HG02840 (cell line): Measurements from ENCODE around the gene C1QTNF3.
"Not testable (repeated sequence)": the region's sequence is repeated elsewhere in the genome, so short reads cannot be mapped to it uniquely, and the experiment has no call there.

Experiments used
- ATAC-seq: cut with Tn5 transposase; IDR thresholded peaks from one replicate; pipeline ENCODE4 v1.9.1; 2021; ENCODE audit warnings: mild to moderate bottlenecking, moderate library complexity, moderate number of reproducible peaks; ENCODE audit not compliant: unreplicated experiment, low FRiP score

C1QTNF3 gene

GRCh38 chr5:34043099-34043876, at the start of gene C1QTNF3:
C1QTNF3 (minus strand) TSS chr5:34043213; CDS start chr5:34043125, 88 bp downstream.
- ATAC-seq = no peak

- not testable (repeated sequence) for ATAC-seq
Measured at GRCh38 chr5:34091039-34091438, 48.0 kb upstream of the C1QTNF3 start.

GRCh38 chr5:34089802-34090201, 46.8 kb upstream of the C1QTNF3 start:
- ATAC-seq = not testable (repeated sequence)

- ATAC-seq = not testable (repeated sequence)
Measured at GRCh38 chr5:34087728-34088127, 44.7 kb upstream of the C1QTNF3 start.

- not testable (repeated sequence) for ATAC-seq
Measured at GRCh38 chr5:34083898-34084297, 40.9 kb upstream of the C1QTNF3 start.

- ATAC-seq = not testable (repeated sequence)
Measured at GRCh38 chr5:34079505-34079904, 36.5 kb upstream of the C1QTNF3 start.

- not testable (repeated sequence) for ATAC-seq
Measured at GRCh38 chr5:34077636-34078035, 34.6 kb upstream of the C1QTNF3 start.

- not testable (repeated sequence) for ATAC-seq
Measured at GRCh38 chr5:34076719-34077364, 33.8 kb upstream of the C1QTNF3 start.

- not testable (repeated sequence) for ATAC-seq
Measured at GRCh38 chr5:34074472-34074871, 31.5 kb upstream of the C1QTNF3 start.

- not testable (repeated sequence) for ATAC-seq
Measured at GRCh38 chr5:34074071-34074470, 31.1 kb upstream of the C1QTNF3 start.

GRCh38 chr5:34070626-34071025, 27.6 kb upstream of the C1QTNF3 start:
- not testable (repeated sequence) for ATAC-seq

GRCh38 chr5:34064656-34065055, 21.6 kb upstream of the C1QTNF3 start:
- ATAC-seq = no peak

GRCh38 chr5:34062419-34062818, 19.4 kb upstream of the C1QTNF3 start:
- no peak for ATAC-seq

- ATAC-seq = no peak
Measured at GRCh38 chr5:34061993-34062392, 19.0 kb upstream of the C1QTNF3 start.

- ATAC-seq = no peak
Measured at GRCh38 chr5:34059977-34060376, 17.0 kb upstream of the C1QTNF3 start.

- ATAC-seq = no peak
Measured at GRCh38 chr5:34058532-34058931, 15.5 kb upstream of the C1QTNF3 start.

GRCh38 chr5:34057569-34057968, 14.6 kb upstream of the C1QTNF3 start:
- ATAC-seq = no peak

GRCh38 chr5:34057118-34057517, 14.1 kb upstream of the C1QTNF3 start:
- no peak for ATAC-seq

- no peak for ATAC-seq
Measured at GRCh38 chr5:34055667-34056066, 12.7 kb upstream of the C1QTNF3 start.

- ATAC-seq = no peak
Measured at GRCh38 chr5:34054400-34054729, 11.4 kb upstream of the C1QTNF3 start.

GRCh38 chr5:34053571-34054399, 10.8 kb upstream of the C1QTNF3 start:
- no peak for ATAC-seq
